ENCODE measurements around the gene GLUD1.

DNA sequence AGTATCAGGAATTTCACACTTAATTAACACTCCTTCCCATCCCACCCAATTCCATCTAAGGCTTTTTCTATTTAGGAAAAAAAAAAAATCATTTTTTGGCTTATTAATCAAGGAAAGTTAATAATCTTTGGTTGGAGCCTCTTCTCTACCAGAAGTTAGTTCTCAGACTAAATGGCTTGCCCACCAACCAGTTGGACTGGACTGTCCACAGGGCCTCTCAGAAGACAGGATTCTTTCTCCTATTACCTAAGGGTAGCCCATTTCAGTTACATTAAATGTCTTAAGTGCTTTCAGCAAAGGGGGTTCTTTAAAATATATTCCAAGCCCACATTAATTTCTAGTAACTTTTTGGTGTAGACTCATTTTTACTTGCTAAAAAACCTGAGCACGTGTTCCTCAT, 35.2 kb downstream of the GLUD1 start:
- TF ChIP-seq, protein P1, sequence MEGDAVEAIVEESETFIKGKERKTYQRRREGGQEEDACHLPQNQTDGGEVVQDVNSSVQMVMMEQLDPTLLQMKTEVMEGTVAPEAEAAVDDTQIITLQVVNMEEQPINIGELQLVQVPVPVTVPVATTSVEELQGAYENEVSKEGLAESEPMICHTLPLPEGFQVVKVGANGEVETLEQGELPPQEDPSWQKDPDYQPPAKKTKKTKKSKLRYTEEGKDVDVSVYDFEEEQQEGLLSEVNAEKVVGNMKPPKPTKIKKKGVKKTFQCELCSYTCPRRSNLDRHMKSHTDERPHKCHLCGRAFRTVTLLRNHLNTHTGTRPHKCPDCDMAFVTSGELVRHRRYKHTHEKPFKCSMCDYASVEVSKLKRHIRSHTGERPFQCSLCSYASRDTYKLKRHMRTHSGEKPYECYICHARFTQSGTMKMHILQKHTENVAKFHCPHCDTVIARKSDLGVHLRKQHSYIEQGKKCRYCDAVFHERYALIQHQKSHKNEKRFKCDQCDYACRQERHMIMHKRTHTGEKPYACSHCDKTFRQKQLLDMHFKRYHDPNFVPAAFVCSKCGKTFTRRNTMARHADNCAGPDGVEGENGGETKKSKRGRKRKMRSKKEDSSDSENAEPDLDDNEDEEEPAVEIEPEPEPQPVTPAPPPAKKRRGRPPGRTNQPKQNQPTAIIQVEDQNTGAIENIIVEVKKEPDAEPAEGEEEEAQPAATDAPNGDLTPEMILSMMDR (IDR thresholded peaks at IDR 0.05) = no peak
- no peak for TF ChIP-seq POLR2A (IDR thresholded peaks at IDR 0.05)
